IMR-90 (cell line): Measurements from ENCODE around the gene USP7. TPM values are rescaled to one million over a fixed set of nuclear protein-coding genes. Genes with fewer than 3 reads are reported as not detected.

Source experiments
- ATAC-seq: fragments of 200-7000 bp; cut with Tn5 transposase; 2 replicates; pipeline ENCODE4 v1.9.1; 2020; ENCODE audit warnings: low read depth, mild to moderate bottlenecking, moderate library complexity
- BruUV-seq: library from RNA; stranded (reverse); fragments of 400-500 nt; replicated peaks from 2 replicates; lab custom pipeline; 2021; lab: Mats Ljungman, UMichigan
- CTCF ChIA-PET: fragments of 300-600 bp; formaldehyde crosslinking; extraction: SDS; loops from one replicate; lab custom pipeline; 2021; ENCODE audit warnings: antibody characterized with exemption; lab: Yijun Ruan, JAX
- POLR2A ChIA-PET: fragments of 300-600 bp; sonication (Branson Sonifier 250); formaldehyde crosslinking; loops from one replicate; lab custom pipeline; 2022; ENCODE audit warnings: antibody characterized with exemption; ENCODE audit not compliant: unreplicated experiment; lab: Charles Lee
- DNase-seq: peaks from one replicate; pipeline ENCODE4 v3.0.0; 2013
- H2AFZ ChIP-seq: replicated peaks from 2 replicates; pipeline ENCODE3; 2013; ENCODE audit warnings: low read length, mild to moderate bottlenecking; ENCODE audit not compliant: poor library complexity
- H2AK5ac ChIP-seq: 2 replicates; pipeline ENCODE4 v1.6.1; 2013; ENCODE audit warnings: low read depth, low read length, inconsistent platforms
- H2AK9ac ChIP-seq: replicated peaks from 2 replicates; pipeline ENCODE3; 2013; ENCODE audit warnings: mild to moderate bottlenecking, low read depth, low read length, moderate library complexity; ENCODE audit not compliant: poor library complexity
- H2BK120ac ChIP-seq: 2 replicates; pipeline ENCODE4 v1.6.1; 2013; ENCODE audit warnings: low read depth, low read length, inconsistent platforms
- H2BK15ac ChIP-seq: 3 replicates; pipeline ENCODE4 v1.6.1; 2013; ENCODE audit warnings: low read depth, low read length, inconsistent platforms
- H2BK20ac ChIP-seq: 2 replicates; pipeline ENCODE4 v1.6.1; 2013; ENCODE audit warnings: low read depth, mild to moderate bottlenecking, inconsistent platforms, low read length, moderate library complexity
- H2BK5ac ChIP-seq: 2 replicates; pipeline ENCODE4 v1.6.1; 2013; ENCODE audit warnings: mild to moderate bottlenecking, low read depth, low read length, inconsistent platforms; ENCODE audit not compliant: poor library complexity, severe bottlenecking
- H3K14ac ChIP-seq: replicated peaks from 2 replicates; pipeline ENCODE4 v1.6.1; 2013; ENCODE audit warnings: low read depth, low read length, inconsistent platforms
- H3K18ac ChIP-seq: 2 replicates; pipeline ENCODE4 v1.6.1; 2013; ENCODE audit warnings: low read depth, low read length, control low read depth
- H3K23ac ChIP-seq: 2 replicates; pipeline ENCODE4 v1.6.1; 2013; ENCODE audit warnings: low read depth, low read length, inconsistent platforms
- H3K27ac ChIP-seq: 2 replicates; pipeline ENCODE4 v1.5.1; 2013; ENCODE audit warnings: mild to moderate bottlenecking, control low read depth, low read length; ENCODE audit not compliant: insufficient read depth
- H3K27me3 ChIP-seq: 2 replicates; pipeline ENCODE4 v1.6.1; 2013; ENCODE audit warnings: low read length; ENCODE audit not compliant: control insufficient read depth, insufficient read depth
- H3K36me3 ChIP-seq: 2 replicates; pipeline ENCODE4 v1.6.1; 2013; ENCODE audit warnings: low read length, mixed read lengths; ENCODE audit not compliant: control insufficient read depth, insufficient read depth
- H3K4ac ChIP-seq: 2 replicates; pipeline ENCODE4 v1.6.1; 2013; ENCODE audit warnings: low read depth, low read length, inconsistent platforms
- H3K4me1 ChIP-seq: 2 replicates; pipeline ENCODE4 v1.6.1; 2013; ENCODE audit warnings: low read length, mixed read lengths; ENCODE audit not compliant: control insufficient read depth, insufficient read depth
- H3K4me2 ChIP-seq: 2 replicates; pipeline ENCODE4 v1.6.1; 2013; ENCODE audit warnings: low read depth, mild to moderate bottlenecking, control low read depth, low read length, moderate library complexity
- H3K4me3 ChIP-seq: 2 replicates; pipeline ENCODE4 v1.5.1; 2013; ENCODE audit warnings: low read depth, mild to moderate bottlenecking, control low read depth, low read length, moderate library complexity; ENCODE audit not compliant: insufficient read depth
- H3K56ac ChIP-seq: 2 replicates; pipeline ENCODE4 v1.6.1; 2013; ENCODE audit warnings: low read length, inconsistent platforms; ENCODE audit not compliant: insufficient read depth; ENCODE audit errors: extremely low read depth
- H3K79me1 ChIP-seq, 2 experiments: 2 replicates each; pipeline ENCODE4 v1.6.1; 2013; ENCODE audit warnings: low read length in 2 of 2, inconsistent platforms in 1 of 2, low read depth in 1 of 2
- H3K9ac ChIP-seq: 2 replicates; pipeline ENCODE4 v1.6.1; 2013; ENCODE audit warnings: low read depth, low read length, control low read depth
- H3K9me1 ChIP-seq: 2 replicates; pipeline ENCODE4 v1.6.1; 2013; ENCODE audit warnings: low read length, inconsistent platforms; ENCODE audit not compliant: insufficient read depth
- H3K9me3 ChIP-seq: 2 replicates; pipeline ENCODE4 v1.6.1; 2013; ENCODE audit warnings: low read length; ENCODE audit not compliant: control insufficient read depth, insufficient read depth
- H4K20me1 ChIP-seq: 2 replicates; pipeline ENCODE4 v1.6.1; 2013; ENCODE audit warnings: low read length, inconsistent platforms; ENCODE audit not compliant: insufficient read depth
- H4K5ac ChIP-seq: 2 replicates; pipeline ENCODE4 v1.6.1; 2013; ENCODE audit warnings: mild to moderate bottlenecking, low read depth, low read length, control low read depth
- H4K8ac ChIP-seq, 2 experiments: 2 replicates each; pipeline ENCODE4 v1.6.1; 2013; ENCODE audit warnings: low read depth in 2 of 2, low read length in 2 of 2, control low read depth in 1 of 2, inconsistent platforms in 1 of 2
- H4K91ac ChIP-seq: 2 replicates; pipeline ENCODE4 v1.6.1; 2013; ENCODE audit warnings: low read depth, low read length, inconsistent platforms; ENCODE audit not compliant: insufficient read depth
- BHLHE40 ChIP-seq: fragments of 150-350 bp; IDR thresholded peaks from 2 replicates; pipeline ENCODE4 v1.6.1; 2016; ENCODE audit warnings: mild to moderate bottlenecking, low read depth, low read length
- CEBPB ChIP-seq: IDR thresholded peaks from 2 replicates; pipeline ENCODE4 v1.6.1; 2012; ENCODE audit warnings: low read depth, low read length, improper control_type of control experiment
- CHD1 ChIP-seq: IDR thresholded peaks from 2 replicates; pipeline ENCODE4 v1.6.1; 2012; ENCODE audit warnings: low read depth, low read length, improper control_type of control experiment
- ELK1 ChIP-seq: fragments of 150-350 bp; IDR thresholded peaks from 2 replicates; pipeline ENCODE4 v1.6.1; 2016; ENCODE audit warnings: low read depth, mild to moderate bottlenecking, low read length, moderate library complexity, borderline replicate concordance
- FOS ChIP-seq: fragments of 150-350 bp; IDR thresholded peaks from 2 replicates; pipeline ENCODE4 v1.6.1; 2016; ENCODE audit warnings: low read depth, low read length
- MAZ ChIP-seq: IDR thresholded peaks from 2 replicates; pipeline ENCODE4 v1.6.1; 2012; ENCODE audit warnings: low read depth, mild to moderate bottlenecking, low read length, improper control_type of control experiment, moderate library complexity, borderline replicate concordance
- MXI1 ChIP-seq: IDR thresholded peaks from 2 replicates; pipeline ENCODE4 v1.6.1; 2012; ENCODE audit warnings: low read depth, mild to moderate bottlenecking, low read length, moderate library complexity, borderline replicate concordance
- POLR2A ChIP-seq: IDR thresholded peaks from 2 replicates; pipeline ENCODE4 v1.6.1; 2012; ENCODE audit warnings: mild to moderate bottlenecking, low read depth, low read length
- RAD21 ChIP-seq: IDR thresholded peaks from 2 replicates; pipeline ENCODE4 v1.6.1; 2012; ENCODE audit warnings: low read length, improper control_type of control experiment
- RFX5 ChIP-seq: IDR thresholded peaks from 2 replicates; pipeline ENCODE4 v1.8.0; 2012; ENCODE audit warnings: low read depth, mild to moderate bottlenecking, low read length, moderate library complexity
- SMC3 ChIP-seq: fragments of 150-350 bp; IDR thresholded peaks from 2 replicates; pipeline ENCODE4 v1.6.1; 2016; ENCODE audit warnings: low read depth, mild to moderate bottlenecking, antibody characterized with exemption, low read length, moderate library complexity
- USF2 ChIP-seq: fragments of 150-350 bp; IDR thresholded peaks from 2 replicates; pipeline ENCODE4 v1.6.1; 2017; ENCODE audit warnings: mild to moderate bottlenecking, antibody characterized with exemption, low read length, low read depth
- WGBS, 2 experiments: methylation state at CpG; one replicate each; pipeline versions ENCODE4 v1.1.5 to v1.1.7; 2013; ENCODE audit warnings: missing lambda C conversion rate in 2 of 2; ENCODE audit not compliant: insufficient read length in 1 of 2; ENCODE audit errors: extremely low coverage in 2 of 2; 5-methylcytosine and 5-hydroxymethylcytosine counted together
- dilution Hi-C: fragments of 300-500 bp; cut with HindIII; formaldehyde crosslinking; loops from one replicate; pipeline ENCODE4 v1.14.3; 2018; ENCODE audit warnings: low sequenced_read_pairs; ENCODE audit not compliant: unreplicated experiment
- in situ Hi-C: fragments of 300-500 bp; cut with MboI; formaldehyde crosslinking; loops from 3 replicates; pipeline ENCODE4 v1.14.3; 2019; ENCODE audit warnings: low sequenced_read_pairs, inconsistent platforms, mixed read lengths
- intact Hi-C: fragments of 100-400 bp; cut with micrococcal nuclease; formaldehyde crosslinking; loops from 2 replicates; pipeline ENCODE4 v1.10.0; 2022
- polyA plus RNA-seq, 3 experiments: library from polyadenylated mRNA; depleted of rRNA; stranded (reverse); fragments of >200 nt; gene quantifications; 2 replicates each; pipeline ENCODE4 v1.2.3, GENCODE V29; 2012; ENCODE audit warnings: low replicate concordance in 1 of 3
- total RNA-seq: library from RNA; depleted of rRNA; stranded (reverse); fragments of >200 nt; gene quantifications from 2 replicates; pipeline ENCODE4 v1.2.3, GENCODE V29; 2012
- TF ChIP-seq, protein P1 (sequence below): conservative IDR thresholded peaks from 2 replicates; pipeline ENCODE4 v1.5.1; 2012; ENCODE audit warnings: mild to moderate bottlenecking, low read depth, low read length, improper control_type of control experiment

The USP7 gene
- total and polyA plus RNA-seq, 2 of the 4 experiments (the other 2 are of a cell fraction): 17.8 to 28.3 TPM

DNA sequence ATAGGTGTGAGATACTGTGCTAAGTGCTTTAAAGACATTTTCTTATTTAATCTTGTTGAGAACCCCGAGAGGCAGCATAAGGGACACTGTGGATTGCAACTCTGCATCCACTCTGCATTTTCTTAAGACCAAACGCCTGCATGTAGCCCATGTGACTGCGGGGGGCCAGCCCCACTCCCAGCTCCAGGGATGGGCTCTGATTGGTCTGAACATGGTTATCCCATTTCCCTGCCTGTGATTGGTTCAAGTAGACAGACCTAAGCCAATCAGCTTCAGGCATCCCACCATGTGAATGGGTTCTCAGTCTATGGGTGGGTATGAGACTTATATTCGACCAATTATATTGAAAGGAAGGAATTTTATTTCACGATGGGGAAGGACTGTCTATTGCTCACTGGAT, 33.2 kb upstream of the USP7 start:
- no peak overlapping the region for H3K9ac ChIP-seq
- H3K56ac ChIP-seq: no peak overlapping the region
- no peaks in the 10 kb centered on the region for H3K36me3 ChIP-seq
- ChIA-PET CTCF (interaction anchor here (1.6 kb wide), 1 partner anchor 12 kb away, joined by 7 read pairs; no protein-coding TSS in a partner anchor), POLR2A (no interaction called here)
- no peak overlapping the region for H3K18ac ChIP-seq
- no peak for TF ChIP-seq POLR2A
- TF ChIP-seq MXI1: no peak
- TF ChIP-seq, protein P1, sequence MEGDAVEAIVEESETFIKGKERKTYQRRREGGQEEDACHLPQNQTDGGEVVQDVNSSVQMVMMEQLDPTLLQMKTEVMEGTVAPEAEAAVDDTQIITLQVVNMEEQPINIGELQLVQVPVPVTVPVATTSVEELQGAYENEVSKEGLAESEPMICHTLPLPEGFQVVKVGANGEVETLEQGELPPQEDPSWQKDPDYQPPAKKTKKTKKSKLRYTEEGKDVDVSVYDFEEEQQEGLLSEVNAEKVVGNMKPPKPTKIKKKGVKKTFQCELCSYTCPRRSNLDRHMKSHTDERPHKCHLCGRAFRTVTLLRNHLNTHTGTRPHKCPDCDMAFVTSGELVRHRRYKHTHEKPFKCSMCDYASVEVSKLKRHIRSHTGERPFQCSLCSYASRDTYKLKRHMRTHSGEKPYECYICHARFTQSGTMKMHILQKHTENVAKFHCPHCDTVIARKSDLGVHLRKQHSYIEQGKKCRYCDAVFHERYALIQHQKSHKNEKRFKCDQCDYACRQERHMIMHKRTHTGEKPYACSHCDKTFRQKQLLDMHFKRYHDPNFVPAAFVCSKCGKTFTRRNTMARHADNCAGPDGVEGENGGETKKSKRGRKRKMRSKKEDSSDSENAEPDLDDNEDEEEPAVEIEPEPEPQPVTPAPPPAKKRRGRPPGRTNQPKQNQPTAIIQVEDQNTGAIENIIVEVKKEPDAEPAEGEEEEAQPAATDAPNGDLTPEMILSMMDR: no peak
- TF ChIP-seq FOS: no peak
- no peak for TF ChIP-seq RAD21
- no peak for TF ChIP-seq SMC3
- no peak for TF ChIP-seq MAZ
- no peak for TF ChIP-seq USF2
- no peak for TF ChIP-seq RFX5
- TF ChIP-seq CHD1: no peak
- no peak for TF ChIP-seq BHLHE40
- TF ChIP-seq ELK1: no peak
- TF ChIP-seq CEBPB: no peak
- H4K8ac ChIP-seq: no peak overlapping the region
- no peak overlapping the region for H3K14ac ChIP-seq
- no peaks in the 10 kb centered on the region for H3K9me1 ChIP-seq
- no peak overlapping the region for H2BK15ac ChIP-seq
- ATAC-seq (no peak), DNase-seq (no peak)
- no peak overlapping the region for H2BK5ac ChIP-seq
- no peak overlapping the region for H3K4me3 ChIP-seq
- no peaks in the 10 kb centered on the region for H3K9me3 ChIP-seq
- H2BK20ac ChIP-seq: no peak overlapping the region
- H2AK9ac ChIP-seq: no peak overlapping the region
- no peak overlapping the region for H3K4ac ChIP-seq
- H3K4me1 ChIP-seq: no peaks in the 10 kb centered on the region
- no peak overlapping the region for H4K5ac ChIP-seq
- no TSS peak for BruUV-seq
- H3K79me1 ChIP-seq: no peaks in the 10 kb centered on the region
- no peak overlapping the region for H3K27ac ChIP-seq
- dilution Hi-C loops: no loop called here
- no peak overlapping the region for H4K91ac ChIP-seq
- no peaks in the 10 kb centered on the region for H4K20me1 ChIP-seq
- no peaks in the 10 kb centered on the region for H3K27me3 ChIP-seq
- WGBS, 2 experiments: no CpG with 5 or more reads among the region's 5 CpGs
- H2BK120ac ChIP-seq: no peak overlapping the region
- no peak overlapping the region for H2AK5ac ChIP-seq
- H3K4me2 ChIP-seq: no peak overlapping the region
- H2AFZ ChIP-seq: no peak overlapping the region
- in situ Hi-C loops: no loop called here
- no peak overlapping the region for H3K23ac ChIP-seq
- intact Hi-C loops: no loop called here
